Measurements from ENCODE around the gene C16orf74.

C16orf74 gene

DNA sequence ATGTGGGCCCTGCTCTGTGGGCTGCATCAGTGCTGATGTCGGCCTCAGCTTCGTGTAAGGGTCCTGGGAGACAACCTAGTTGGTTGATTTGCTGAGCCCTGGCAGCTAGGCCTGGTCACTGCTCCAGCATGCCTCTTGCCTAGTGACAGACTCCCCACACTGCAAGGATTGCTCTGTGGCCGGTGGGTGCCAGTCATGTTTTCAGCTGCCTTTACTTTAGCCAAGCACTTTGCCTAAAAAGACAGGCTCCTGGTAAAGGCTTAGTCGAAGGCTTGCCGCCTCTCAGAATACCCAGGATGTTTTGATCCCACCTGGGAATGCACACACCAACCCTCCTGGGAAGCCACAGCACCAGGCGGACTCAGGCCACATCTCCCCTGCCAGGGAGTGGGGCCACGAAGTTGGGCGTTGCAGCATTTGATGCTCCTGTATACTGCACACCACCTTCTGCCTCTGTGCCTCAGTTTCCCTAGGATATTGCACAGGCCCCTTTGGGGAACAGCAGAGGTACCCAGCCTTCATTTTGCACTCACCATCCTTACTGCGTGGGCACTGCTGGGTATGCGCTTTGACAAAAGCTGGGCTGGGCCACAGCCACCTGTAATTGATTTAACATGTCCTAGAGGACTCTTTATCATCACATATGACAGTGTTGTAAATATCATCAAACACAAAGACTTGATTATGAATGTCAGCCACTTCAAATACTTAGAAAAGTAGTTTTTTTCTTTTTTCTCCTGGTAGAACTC is 82.0 kb downstream of the C16orf74 start:
- no peak for DNase-seq

DNA sequence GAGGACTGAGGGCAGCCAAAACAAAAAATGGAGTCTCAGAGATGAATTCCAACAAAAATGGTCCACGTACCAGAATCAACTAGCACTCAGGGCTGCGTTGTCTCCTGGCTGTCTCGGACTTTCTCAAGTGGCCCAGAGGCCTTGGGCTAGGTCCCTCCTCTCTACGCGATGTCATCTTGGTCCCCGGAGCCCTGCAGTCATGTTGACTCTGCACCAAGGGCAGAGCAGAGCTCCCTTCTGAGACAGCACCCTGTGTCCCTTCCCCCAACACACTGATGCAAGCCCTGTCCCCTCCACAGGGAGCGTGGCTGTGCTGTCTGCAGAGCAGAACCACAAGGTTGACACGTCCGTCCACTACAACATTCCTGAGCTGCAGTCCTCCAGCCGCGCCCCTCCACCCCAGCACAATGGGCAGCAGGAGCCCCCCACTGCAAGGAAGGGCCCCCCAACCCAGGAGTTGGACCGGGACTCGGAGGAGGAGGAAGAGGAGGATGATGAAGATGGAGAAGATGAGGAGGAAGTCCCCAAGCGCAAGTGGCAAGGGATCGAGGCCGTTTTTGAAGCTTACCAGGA is 83.0 kb downstream of the C16orf74 start:
- no peak for DNase-seq

DNA sequence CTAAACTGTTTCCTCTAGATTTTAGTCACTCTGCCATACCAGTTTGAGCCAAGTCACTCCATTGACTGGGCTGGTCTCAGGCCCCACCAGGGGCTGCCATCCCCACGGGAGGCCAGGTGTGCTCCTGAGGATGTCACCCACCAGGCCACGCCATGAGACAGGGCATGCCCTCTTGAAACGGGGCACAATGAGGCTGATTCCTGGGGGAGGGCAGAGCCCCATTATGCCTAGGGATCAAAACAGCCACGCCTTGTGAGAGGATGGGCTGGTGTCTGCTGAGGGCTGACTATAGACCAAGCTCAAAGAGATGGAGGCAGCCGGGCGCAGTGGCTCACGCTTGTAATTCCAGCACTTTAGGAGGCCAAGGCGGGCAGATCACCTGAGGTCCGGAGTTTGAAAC is 83.6 kb downstream of the C16orf74 start:
- no peak for DNase-seq

DNA sequence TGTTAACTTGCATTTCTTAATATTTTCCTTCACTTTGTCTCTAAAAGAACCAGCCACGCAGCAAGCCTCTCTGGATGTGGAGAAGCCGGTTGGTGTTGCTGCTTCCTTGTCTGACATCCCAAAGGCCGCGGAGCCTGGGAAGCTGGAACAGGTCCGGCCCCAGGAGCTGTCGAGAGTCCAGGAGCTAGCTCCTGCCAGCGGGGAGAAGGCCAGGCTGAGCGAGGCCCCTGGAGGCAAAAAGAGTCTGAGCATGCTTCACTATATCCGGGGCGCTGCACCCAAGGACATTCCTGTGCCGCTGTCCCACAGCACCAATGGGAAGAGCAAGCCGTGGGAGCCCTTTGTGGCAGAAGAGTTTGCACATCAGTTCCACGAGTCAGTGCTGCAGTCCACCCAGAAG is 85.0 kb downstream of the C16orf74 start:
- DNase-seq, result no peak

DNA sequence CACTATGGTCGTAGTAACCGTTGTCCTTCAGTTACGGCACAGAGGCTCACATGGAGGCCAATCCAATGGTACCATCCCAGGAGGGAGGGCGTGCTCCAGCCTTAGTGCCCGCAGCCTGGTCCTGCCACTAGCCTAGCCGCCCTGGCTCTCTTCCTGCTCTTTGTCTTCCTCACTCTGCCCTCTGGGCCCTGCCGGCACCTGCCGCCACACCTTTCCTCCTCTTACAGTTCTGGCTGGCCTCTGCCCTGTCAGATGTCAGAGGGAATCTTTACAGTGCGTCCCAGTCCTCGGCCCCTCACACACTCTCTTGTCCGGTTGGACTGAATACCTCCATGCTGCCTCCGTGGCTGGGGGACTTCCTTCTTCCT is 85.5 kb downstream of the C16orf74 start:
- no peak for DNase-seq

DNA sequence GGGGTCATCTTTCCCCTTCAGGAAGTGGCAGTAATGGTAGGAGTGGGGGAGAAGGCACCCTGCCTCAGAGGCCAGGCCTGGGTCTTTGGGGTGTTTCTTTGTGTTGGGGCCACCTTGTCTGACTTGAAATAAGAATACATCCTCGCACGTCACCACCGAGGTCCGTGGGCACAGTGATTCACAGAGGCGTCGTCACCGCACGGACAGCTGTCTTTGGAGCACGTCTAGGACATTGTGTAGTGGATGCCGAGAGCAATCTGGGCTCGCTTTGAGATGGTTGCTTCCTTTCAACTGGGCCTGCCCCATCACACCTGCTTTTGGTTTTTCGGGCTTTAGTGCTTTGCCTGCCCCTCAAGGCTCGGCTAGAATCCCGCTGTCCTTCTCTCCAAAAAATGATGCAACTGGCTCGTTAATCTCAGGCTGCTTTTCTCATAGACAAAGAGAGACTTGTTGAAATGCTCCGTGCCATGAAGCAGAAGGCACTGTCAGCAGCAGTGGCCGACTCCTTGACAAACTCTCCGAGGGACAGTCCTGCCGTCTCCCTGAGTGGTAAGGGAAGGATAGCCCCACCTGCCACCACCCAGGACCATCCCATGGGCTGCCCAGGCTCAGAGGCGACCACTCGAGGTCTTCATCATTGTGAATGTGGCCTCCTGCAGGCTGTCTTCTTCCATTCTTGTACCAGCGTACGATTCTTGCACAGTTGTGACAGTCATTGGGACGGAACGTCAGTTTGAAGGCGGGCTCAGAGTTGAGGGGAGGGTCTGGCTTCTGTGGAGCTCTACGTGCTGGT is 86.1 kb downstream of the C16orf74 start:
- DNase-seq, result no peak

DNA sequence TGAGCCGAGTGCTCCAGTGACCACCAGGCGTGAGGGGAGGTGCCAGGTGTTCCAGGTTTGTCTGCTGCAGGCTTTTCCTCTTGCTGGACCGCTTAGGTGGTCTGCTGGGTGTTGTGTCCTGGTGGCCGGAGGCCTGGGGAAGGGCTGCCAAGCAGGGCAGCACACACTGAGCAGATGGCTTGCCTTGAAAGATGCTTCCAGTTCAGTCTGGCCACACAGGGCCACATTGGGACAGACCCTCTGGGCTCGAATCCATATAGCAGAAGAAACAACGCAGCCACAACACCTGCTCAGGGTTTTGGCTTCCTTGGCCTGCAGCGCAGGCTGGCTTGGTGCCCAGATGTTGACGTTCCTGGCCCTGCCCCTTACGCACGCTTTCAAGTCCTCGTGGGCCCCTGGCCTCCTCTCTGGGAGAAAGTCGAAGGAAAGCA is 87.0 kb downstream of the C16orf74 start:
- no peak for DNase-seq

DNA sequence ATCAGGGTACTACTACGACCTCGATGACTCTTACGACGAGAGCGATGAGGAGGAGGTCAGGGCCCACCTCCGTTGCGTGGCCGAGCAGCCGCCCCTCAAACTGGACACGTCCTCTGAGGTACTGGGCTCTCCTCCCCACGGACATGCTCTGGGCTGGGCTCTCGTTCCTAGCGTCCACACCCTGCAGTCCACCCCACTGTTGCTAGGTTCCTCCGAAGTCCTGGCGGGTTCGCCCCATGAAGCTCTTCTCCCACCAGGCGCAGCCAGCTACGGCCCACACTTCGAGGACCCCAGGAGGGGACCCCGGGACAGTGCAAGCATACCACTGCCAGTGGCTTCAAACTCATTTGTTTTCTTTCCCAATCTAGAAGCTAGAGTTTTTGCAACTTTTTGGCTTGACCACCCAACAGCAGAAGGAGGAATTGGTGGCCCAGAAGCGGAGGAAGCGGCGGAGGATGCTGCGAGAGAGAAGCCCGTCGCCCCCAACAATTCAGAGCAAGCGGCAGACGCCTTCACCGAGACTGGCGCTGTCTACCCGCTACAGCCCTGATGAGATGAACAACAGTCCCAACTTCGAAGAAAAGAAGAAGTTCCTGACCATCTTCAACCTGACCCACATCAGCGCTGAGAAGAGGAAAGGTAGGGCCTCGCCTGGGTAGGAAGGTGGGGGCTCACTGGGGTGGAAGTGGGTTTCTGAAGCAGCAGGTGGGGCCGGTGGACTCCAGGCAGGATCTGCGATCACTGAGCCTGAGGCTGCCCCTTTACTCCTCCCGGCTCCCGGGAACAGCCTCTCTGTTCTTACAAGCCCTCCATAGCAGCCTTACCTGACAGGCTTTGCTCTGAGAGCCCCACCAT is 87.7 kb downstream of the C16orf74 start:
- no peak for DNase-seq

DNA sequence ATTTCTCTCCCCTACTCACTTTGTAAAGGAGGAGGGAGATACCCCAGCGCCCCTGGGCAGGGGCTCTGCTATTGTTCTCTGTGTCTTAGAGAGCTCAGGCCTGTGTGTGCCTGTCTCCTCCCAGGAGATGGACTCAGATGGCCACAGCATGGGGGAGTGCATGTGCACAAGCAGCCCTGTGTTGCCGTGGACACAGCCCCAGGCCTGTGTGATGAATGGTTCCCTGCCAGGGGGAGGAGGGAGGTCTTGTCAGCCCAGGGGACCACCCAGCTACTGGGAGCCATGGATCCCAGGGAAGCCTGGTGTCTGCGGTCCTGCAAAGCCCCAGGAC is 88.4 kb downstream of the C16orf74 start:
- no peak for DNase-seq

DNA sequence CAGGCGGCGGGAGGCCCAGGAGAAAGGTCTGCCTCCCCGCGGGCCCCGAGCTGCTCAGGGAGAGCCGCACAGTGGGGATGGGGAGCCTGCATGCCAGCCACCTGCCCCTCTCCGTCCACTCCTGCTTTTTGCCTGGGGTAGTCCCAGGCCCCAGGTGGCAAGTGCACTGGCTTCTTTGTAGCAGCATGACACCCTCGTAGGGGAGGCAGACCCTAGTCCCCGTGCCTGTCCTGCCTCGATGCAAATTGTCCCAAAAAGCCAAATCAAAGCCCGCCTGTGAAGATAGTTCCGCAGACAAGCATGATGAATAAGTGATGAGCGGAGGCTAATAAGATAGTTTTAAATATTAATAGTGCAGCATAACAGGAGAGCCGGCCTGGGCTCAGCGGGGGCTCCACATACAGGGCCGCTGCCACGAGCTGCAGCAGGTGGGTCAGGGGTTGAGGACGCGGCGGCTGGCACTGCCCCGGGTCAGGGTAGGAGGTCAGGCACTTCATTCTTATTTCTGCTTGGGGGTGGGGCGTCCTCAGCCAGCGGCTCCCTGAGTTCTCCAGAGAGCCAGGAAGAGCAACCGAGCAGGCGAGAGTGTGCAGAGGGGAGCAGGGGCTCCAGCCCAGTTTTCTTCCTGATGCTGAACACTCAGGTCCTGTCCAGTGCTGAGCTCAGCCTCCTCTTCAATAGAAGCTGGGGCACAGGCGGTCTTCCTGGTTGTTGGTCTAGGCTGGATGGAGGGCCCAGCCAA is 89.0 kb downstream of the C16orf74 start:
- no peak for DNase-seq

DNA sequence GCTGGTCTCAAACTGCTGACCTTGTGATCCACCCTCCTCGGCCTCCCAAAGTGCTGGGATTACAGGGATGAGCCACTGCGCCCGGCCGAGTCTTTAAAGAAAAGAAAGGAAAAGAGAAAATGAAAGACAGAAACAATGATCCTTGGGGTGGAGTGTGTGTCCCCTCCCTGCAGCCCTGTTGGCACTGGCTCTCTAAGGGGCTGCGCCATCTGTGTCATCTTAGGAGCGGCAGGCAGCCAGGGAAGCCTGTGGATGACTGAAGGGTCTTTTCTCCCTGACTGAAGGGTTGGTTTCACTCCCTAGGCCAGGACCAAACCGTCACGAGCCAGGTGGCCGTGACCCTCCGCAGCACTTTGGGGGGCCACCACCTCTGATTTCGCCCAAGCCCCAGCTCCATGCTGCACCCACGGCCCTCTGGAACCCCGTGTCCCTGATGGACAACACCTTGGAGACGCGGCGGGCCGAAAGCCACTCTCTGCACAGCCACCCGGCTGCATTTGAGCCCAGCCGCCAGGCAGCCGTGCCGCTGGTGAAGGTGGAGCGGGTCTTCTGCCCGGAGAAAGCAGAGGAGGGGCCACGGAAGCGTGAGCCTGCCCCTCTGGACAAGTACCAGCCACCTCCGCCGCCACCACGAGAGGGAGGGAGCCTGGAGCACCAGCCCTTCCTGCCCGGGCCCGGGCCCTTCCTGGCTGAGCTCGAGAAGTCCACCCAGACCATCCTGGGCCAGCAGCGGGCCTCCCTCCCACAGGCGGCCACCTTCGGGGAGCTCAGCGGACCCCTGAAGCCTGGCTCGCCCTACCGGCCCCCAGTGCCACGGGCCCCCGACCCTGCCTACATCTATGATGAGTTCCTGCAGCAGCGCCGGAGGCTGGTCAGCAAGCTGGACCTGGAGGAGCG is 89.8 kb downstream of the C16orf74 start:
- DNase-seq, result no peak

DNA sequence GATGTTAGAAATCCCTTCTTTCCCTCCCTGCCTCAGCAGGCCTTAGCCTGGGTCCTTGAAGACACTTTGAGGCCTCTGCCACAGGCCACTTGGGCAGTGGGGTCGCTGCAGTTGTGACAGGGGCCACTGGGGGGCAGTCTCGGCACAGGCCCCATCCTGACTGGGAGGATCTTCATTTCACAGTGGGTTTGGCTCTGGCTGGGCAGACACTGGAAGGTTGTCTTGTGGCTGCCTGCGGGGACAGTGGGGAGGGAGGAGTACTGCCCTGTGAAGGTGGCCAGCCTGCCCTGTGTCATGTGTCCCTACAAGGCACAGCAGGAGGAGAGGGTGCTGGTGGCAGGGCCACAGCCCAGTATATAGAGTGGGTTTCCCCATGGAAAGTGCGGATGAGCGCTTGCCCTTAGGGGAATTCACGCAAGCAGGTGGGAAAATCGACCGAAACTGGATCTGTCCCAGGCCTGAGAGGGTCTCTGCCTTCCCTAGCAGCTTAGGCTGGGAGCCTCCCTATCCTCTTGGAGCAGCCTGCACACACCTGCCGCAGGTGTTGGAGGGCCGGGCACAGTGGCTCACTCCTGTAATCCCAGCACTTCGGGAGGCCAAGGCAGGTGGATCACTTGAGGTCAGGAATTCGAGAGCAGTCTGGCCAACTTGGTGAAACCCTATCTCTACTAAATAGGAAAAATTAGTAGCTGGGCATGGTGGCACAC is 90.9 kb downstream of the C16orf74 start:
- no peak for DNase-seq

DNA sequence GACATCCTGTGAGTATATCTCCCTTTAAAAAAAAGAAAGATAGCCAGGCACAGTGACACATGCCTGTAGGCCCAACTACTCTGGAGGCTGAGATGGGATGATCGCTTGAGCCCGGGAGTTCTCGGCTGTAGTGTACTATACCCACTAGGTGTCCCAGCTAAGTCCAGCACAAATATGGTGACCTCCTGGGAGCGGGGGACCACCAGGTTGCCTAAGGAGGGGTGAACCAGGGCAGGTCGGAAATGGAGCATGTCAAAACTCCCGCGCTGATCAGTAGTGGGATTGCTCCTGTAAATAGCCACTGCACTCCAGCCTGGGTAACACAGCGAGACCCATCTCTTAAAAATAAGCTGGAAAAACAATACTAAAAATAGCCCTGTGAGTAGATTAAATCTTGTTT is 91.6 kb downstream of the C16orf74 start:
- no peak for DNase-seq

DNA sequence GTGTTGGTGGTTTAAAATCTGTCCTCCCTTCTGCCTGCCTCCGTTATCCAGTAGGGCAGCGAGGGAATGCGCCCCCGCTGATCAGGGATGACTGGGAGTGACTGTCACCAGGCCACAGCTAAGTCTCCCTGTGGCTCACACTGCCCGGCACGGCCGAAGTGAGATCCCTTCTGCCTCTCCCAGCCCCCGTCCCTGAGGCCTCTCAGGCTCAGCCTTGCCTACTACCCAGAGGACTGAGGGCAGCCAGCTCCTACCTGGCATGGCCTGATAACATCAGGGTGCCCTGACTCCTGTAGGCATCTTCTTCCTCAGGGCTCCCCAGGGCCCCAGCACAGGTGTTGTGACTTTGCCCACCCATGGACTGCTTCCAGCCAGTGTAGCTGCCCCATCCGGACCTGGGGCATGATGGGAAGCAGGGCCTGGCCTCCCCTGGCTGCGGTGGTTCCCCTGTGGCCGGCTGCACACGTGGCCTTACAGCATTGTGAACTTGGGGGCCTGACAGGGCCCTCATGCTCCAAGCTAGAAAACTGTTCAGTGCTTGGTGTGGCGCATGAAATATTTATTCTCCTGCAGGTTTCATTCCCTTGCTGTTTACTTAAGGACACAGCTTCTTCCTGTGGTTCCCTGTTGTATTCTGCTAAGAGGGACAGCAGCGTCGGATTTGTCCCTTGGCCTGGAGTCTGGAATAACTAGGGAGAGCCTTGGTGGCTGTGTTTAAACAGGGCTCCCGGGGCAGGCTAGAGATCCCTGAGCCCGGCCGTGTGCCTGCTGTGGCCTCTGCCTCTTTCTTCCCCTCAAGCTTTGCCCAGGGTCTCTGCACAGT is 92.2 kb downstream of the C16orf74 start:
- DNase-seq, result no peak

DNA sequence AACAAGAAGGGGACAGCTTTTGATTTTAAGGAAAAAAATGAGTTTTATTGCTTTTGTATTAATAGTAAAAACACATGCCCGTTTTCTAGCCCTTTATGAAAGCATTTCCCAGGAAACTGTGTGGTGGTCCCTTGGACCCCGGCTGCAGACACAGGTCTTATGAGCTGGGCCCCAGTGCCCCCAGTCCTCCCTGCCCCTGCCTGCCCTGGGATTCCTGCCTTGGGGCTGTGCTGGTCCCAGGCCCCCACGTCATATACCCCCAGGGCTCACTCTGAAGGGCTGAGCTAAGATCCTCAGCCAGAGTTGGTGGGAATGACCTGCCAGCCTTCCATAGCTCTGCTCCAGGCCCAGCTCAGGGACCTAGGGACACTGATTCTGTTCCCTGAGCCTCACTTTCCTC is 92.9 kb downstream of the C16orf74 start:
- DNase-seq, result no peak
